Measurements from ENCODE around the gene HBB. TPM values are rescaled to one million over a fixed set of nuclear protein-coding genes. Genes with fewer than 3 reads are reported as not detected.
"Not testable (repeated sequence)": the region's sequence is repeated elsewhere in the genome, so short reads cannot be mapped to it uniquely, and the experiment has no call there.

HBB gene
- total RNA-seq, 4 donors from 2014 or later, result 2.5 to 214 (median 107) TPM

DNA sequence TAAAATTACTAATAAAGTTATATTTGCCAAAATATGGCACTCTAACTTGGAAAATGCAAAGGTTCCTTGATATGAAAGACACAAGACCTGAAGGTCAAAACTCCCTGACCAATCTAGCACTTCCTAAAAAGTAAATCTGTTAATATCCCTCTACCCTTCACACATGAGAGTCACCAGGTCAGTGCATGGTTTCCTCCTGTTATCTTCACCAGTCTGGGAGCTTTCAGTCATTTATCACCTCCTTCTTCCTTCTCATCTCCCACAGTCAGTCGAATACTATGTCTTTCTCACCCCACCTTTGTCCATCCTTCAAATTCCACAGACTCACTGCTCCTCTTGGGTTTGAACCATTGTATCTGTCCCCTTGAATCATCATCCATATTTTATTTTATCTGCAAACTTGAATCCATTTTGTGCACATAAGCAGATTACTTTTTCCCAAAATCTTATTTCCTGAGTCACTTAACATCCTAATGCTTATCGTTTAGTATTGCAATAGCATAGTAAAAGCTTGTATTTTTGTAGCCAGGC, 40.2 kb upstream of the HBB start:
- Histone ChIP-seq H3K27me3 (no peaks in the 10 kb centered on the region), H3K36me3 (no peaks in the 10 kb centered on the region), H3K4me3 (replicated peaks in 1 of 3) (no peak overlapping the region), H3K27ac (no peak overlapping the region), H3K4me1 (no peaks in the 10 kb centered on the region), H3K9me3 (no peaks in the 10 kb centered on the region)
- DNase-seq, result no peak
- intact Hi-C loops (cut with DNase I), result no loop called here
- TF ChIP-seq POLR2A (IDR thresholded peaks at IDR 0.05), result no peak
- TF ChIP-seq, protein P1, sequence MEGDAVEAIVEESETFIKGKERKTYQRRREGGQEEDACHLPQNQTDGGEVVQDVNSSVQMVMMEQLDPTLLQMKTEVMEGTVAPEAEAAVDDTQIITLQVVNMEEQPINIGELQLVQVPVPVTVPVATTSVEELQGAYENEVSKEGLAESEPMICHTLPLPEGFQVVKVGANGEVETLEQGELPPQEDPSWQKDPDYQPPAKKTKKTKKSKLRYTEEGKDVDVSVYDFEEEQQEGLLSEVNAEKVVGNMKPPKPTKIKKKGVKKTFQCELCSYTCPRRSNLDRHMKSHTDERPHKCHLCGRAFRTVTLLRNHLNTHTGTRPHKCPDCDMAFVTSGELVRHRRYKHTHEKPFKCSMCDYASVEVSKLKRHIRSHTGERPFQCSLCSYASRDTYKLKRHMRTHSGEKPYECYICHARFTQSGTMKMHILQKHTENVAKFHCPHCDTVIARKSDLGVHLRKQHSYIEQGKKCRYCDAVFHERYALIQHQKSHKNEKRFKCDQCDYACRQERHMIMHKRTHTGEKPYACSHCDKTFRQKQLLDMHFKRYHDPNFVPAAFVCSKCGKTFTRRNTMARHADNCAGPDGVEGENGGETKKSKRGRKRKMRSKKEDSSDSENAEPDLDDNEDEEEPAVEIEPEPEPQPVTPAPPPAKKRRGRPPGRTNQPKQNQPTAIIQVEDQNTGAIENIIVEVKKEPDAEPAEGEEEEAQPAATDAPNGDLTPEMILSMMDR (IDR thresholded peaks at IDR 0.05), result no peak
- WGBS, 2 donors, result 85 to 87% methylated on average over 2 of the region's 2 CpGs

DNA sequence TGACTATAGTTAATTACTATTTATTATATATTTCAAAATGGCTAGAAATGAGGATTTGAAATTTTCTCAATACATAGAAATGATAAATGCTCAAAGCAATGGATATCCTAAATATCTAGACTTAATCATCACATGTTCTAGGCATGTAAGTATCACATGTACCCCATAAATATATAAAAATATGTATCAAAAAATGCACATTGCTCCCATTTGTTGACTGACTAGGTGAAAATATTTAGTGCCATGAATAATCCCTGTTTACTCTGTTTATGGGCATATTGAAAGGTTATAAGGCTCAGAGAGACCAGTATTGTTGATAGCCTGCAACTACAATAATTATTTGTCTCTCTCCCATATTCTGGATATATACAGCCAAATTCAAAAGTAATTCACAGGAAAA, 39.7 kb upstream of the HBB start:
- H3K36me3 ChIP-seq, result no peaks in the 10 kb centered on the region
- H3K27me3 ChIP-seq, result no peaks in the 10 kb centered on the region
- DNase-seq, result no peak
- no peak overlapping the region for H3K4me3 ChIP-seq (replicated peaks in 1 of 3)
- no peaks in the 10 kb centered on the region for H3K4me1 ChIP-seq
- TF ChIP-seq POLR2A (IDR thresholded peaks at IDR 0.05), result no peak
- TF ChIP-seq, protein P1 (IDR thresholded peaks at IDR 0.05), result no peak
- H3K27ac ChIP-seq, result no peak overlapping the region
- intact Hi-C loops (cut with DNase I), result no loop called here
- H3K9me3 ChIP-seq, result no peaks in the 10 kb centered on the region

DNA sequence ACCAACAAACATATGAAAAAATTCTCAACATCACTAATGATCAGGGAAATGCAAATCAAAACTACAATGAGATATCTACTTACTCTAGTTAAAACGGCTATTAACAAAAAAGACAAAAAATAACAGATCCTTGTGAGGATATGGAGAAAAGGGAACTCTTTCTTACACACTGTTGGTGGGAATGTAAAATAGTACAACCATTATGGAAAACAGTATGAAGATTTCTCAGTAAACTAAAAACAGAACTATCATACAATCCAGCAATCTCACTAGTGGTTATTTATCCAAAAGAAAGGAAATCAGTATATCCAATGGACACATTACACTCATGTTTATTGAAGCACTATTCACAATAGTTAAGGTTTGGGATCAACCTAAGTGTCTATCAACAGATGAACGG, 39.0 kb upstream of the HBB start:
- Histone ChIP-seq H3K27ac (no peak overlapping the region), H3K27me3 (no peaks in the 10 kb centered on the region), H3K9me3 (no peaks in the 10 kb centered on the region), H3K36me3 (no peaks in the 10 kb centered on the region), H3K4me1 (no peaks in the 10 kb centered on the region), H3K4me3 (replicated peaks in 1 of 3) (no peak overlapping the region)
- no peak for DNase-seq
- no peak for TF ChIP-seq POLR2A (IDR thresholded peaks at IDR 0.05)
- TF ChIP-seq, protein P1 (IDR thresholded peaks at IDR 0.05), result no peak
- WGBS, 2 donors, result 65 to 68% methylated on average over 2 of the region's 2 CpGs
- intact Hi-C loops (cut with DNase I), result no loop called here

DNA sequence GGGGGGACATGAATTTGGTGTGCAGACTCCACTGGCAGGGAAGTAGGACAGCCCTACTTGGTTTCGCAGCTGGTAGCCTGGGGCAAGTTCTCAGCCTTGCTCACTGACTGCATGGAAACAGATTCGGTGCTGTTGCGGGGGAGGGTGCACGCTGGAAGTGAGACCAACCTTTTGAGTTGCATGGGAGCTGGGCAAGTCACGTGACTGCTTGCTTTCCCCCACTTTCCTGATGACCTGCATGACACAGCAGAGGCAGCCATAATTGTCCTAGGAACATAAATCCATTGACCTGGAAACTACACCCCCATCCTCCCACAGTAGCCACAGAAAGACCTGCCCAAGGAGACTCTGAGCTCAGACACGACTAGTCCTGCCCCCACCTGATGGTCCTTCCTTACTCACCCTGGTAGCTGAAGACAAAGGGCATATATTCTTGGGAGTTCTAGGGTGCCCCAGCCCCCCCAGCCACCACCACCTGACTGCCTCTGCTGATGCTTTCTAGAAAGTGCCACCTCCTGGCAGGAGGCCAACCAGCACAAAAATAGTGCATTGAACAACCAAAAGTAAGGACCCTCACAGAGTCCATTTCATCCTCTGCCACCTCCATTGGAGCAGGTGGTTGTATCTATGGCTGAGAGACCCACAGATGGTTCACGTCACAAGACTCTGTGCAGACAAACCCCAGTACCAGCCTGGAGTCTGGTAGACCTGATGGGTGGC, 31.8 kb upstream of the HBB start:
- no peaks in the 10 kb centered on the region for H3K4me1 ChIP-seq
- intact Hi-C loops (cut with DNase I), result no loop called here

DNA sequence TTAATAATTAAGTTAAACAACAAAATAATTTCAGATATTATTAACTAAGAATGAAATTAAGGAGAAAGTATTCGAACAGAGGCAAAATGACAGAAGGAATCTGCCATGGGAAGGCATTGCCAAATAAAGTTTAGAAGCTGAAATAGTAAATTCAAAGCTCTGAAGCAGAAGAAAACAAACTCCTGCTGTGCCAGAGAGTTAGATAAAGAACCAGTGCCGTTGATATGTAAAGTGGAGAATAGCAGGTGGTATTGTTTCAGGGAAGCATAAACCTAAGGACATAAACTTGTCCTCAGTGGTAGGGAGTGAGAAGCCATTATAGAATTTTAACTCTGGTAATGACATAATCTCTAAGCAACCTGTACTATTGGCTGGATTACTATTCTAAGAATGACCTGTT, 30.4 kb upstream of the HBB start:
- intact Hi-C loops (cut with DNase I), result no loop called here
- Histone ChIP-seq H3K4me1 (no peaks in the 10 kb centered on the region), H3K36me3 (no peaks in the 10 kb centered on the region), H3K4me3 (replicated peaks in 1 of 3) (no peak overlapping the region), H3K27ac (no peak overlapping the region), H3K27me3 (no peaks in the 10 kb centered on the region), H3K9me3 (no peaks in the 10 kb centered on the region)
- no peak for TF ChIP-seq POLR2A (IDR thresholded peaks at IDR 0.05)
- TF ChIP-seq, protein P1 (IDR thresholded peaks at IDR 0.05), result no peak
- DNase-seq, result no peak
- WGBS, 2 donors, result 16 to 18% methylated on average over 2 of the region's 2 CpGs

More for the DNA sequence above, 31.8 kb upstream of the HBB start:
- no peak for DNase-seq
- Histone ChIP-seq H3K4me3 (replicated peaks in 1 of 3) (no peak overlapping the region), H3K36me3 (no peaks in the 10 kb centered on the region), H3K27me3 (no peaks in the 10 kb centered on the region), H3K27ac (no peak overlapping the region), H3K9me3 (no peaks in the 10 kb centered on the region)
- 68 to 70% methylated on average over 7 of the region's 7 CpGs for WGBS, 2 donors
- TF ChIP-seq POLR2A (IDR thresholded peaks at IDR 0.05), result no peak
- TF ChIP-seq, protein P1 (IDR thresholded peaks at IDR 0.05), result no peak

DNA sequence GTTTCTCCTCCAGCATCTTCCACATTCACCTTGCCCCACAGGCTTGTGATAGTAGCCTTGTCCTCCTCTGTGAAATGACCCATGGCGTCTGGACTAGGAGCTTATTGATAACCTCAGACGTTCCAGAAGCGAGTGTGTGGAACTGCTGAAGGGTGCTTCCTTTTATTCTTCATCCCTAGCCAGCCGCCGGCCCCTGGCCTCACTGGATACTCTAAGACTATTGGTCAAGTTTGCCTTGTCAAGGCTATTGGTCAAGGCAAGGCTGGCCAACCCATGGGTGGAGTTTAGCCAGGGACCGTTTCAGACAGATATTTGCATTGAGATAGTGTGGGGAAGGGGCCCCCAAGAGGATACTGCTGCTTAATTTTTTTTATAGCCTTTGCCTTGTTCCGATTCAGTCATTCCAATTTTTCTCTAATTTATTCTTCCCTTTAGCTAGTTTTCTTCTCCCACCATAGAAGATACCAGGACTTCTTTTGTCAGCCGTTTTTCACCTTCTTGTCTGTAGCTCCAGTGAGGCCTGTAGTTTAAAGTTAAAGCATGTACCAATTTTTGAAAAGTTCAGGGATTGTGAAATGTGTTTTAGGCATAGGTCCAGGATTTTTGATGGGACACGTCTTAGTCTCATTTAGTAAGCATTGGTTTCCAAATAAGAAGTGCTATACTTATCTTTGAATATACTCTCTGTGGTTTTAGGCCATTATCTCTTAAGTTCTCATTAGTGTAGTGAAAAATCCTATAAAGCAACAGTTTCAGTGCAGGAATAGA, 28.0 kb upstream of the HBB start, which contains the start of gene HBG2:
Gene HBG2 (minus strand): TSS at position 136 of the 768 bp plus-strand sequence. CDS start 53 bp downstream, at position 83.
- H3K4me1 ChIP-seq; H3K27me3 ChIP-seq; H3K9me3 ChIP-seq; DNase-seq; intact Hi-C loops (cut with DNase I); H3K4me3 ChIP-seq (replicated peaks in 1 of 3); H3K27ac ChIP-seq; H3K36me3 ChIP-seq: not testable (repeated sequence)
- 71 to 75% methylated on average over 4 of the region's 9 CpGs for WGBS, 2 donors

DNA sequence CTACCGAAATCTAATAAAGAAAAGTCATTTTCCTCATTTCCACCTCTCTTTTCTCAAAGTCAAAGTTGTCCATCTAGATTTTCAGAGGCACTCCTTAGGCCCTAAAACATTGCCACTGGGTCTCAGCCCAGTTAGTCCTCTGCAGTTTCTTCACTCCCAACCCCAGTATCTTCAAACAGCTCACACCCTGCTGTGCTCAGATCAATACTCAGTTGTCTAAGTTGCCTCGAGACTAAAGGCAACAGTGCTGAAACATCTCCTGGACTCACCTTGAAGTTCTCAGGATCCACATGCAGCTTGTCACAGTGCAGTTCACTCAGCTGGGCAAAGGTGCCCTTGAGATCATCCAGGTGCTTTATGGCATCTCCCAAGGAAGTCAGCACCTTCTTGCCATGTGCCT, 27.2 kb upstream of the HBB start:
- H3K4me1 ChIP-seq; intact Hi-C loops (cut with DNase I); H3K27me3 ChIP-seq; H3K36me3 ChIP-seq; H3K27ac ChIP-seq; H3K9me3 ChIP-seq; H3K4me3 ChIP-seq (replicated peaks in 1 of 3); DNase-seq: not testable (repeated sequence)
- WGBS, 2 donors, result 73 to 75% methylated on average over 2 of the region's 2 CpGs

Measured in thyroid gland (tissue), 4 donors.